Stomach (tissue), 4 donors: ENCODE data around the gene TMPRSS2.

ENCODE experiments used
- CTCF ChIP-seq, 7 experiments: fragments of 450-650 bp in 4 of 7; fragments of 200-600 bp in 3 of 7; sonication (generic) in 3 of 7; IDR thresholded peaks; one replicate each; pipeline ENCODE4 v1.5.1; 2016 to 2019; ENCODE audit warnings: antibody characterized with exemption in 7 of 7, control low read depth in 2 of 7, mild to moderate bottlenecking in 1 of 7
- POLR2A ChIP-seq, 4 donors: fragments of 450-650 bp; IDR thresholded peaks; one replicate each; pipeline ENCODE4 v1.6.1; 2016; ENCODE audit warnings: antibody characterized with exemption in 4 of 4, control low read depth in 2 of 4, mild to moderate bottlenecking in 1 of 4, moderate library complexity in 1 of 4

DNA sequence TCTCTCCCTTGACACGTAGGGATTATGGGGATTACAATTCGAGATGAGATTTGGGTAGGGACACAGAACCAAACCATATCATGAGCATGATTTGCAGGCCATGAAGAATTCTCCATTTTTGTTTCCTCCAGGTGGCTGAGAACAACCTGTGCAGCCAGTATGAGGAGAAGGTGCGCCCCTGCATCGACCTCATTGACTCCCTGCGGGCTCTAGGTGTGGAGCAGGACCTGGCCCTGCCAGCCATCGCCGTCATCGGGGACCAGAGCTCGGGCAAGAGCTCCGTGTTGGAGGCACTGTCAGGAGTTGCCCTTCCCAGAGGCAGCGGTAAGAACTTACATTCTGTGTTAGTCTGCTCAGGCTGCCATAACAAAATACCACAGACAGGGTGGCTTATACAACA lies 72.3 kb downstream of the TMPRSS2 start:
- TF ChIP-seq CTCF (IDR thresholded peaks at IDR 0.05) (no peak), POLR2A (IDR thresholded peaks at IDR 0.05) (no peak)
